HepG2 (cell line): ENCODE results near the gene UBE3B. TPM values are rescaled to one million over a fixed set of nuclear protein-coding genes. Genes with fewer than 3 reads are reported as not detected.
A peak's percentile ranks its signal among the peaks of the same experiment; 100 is the strongest.

Source experiments
- ATAC-seq: fragments of 200-7000 bp; cut with Tn5 transposase; 3 replicates; pipeline ENCODE4 v1.9.1; 2020; ENCODE audit warnings: mild to moderate bottlenecking, moderate library complexity
- BruUV-seq: library from RNA; stranded (reverse); fragments of 400-500 nt; replicated peaks from 2 replicates; lab custom pipeline; 2021; lab: Mats Ljungman, UMichigan
- CTCF ChIA-PET: fragments of 300-600 bp; formaldehyde crosslinking; extraction: SDS; loops from one replicate; lab custom pipeline; 2021; ENCODE audit warnings: low total read pairs, inconsistent platforms, low intra/inter-chr PET ratio; lab: Yijun Ruan, JAX
- POLR2A ChIA-PET: fragments of 350-600 bp; sonication (Branson Sonifier 250); formaldehyde crosslinking; loops from one replicate; lab custom pipeline; 2020; ENCODE audit warnings: antibody characterized with exemption, inconsistent platforms; lab: Yijun Ruan, JAX
- DNase-seq: peaks from one replicate; pipeline ENCODE4 v3.0.0-alpha.2; 2015; ENCODE audit warnings: low spot score
- FAIRE-seq: peaks from 3 replicates; lab custom pipeline; 2011; peaks lifted over from hg19 to GRCh38; lab: Jason Lieb, UNC
- H2AFZ ChIP-seq: one replicate; pipeline ENCODE4 v1.6.1; 2011; ENCODE audit warnings: low read length, inconsistent platforms
- H3K27ac ChIP-seq: fragments of 300-600 bp; 3 replicates; pipeline ENCODE4 v1.8.0; 2011; ENCODE audit warnings: mixed run types, mild to moderate bottlenecking, mixed read lengths, low read length, inconsistent platforms; ENCODE audit not compliant: insufficient read depth; ENCODE audit errors: extremely low read length
- H3K27me3 ChIP-seq, 2 experiments: fragments of 200-600 bp in 1 of 2; 2 replicates in 1 of 2; 3 replicates in 1 of 2; pipeline versions ENCODE4 v1.6.0 to v1.8.0; 2011; ENCODE audit warnings: low read length in 2 of 2, mild to moderate bottlenecking in 2 of 2, moderate library complexity in 2 of 2, inconsistent platforms in 1 of 2; ENCODE audit not compliant: insufficient read depth in 2 of 2, control insufficient read depth in 1 of 2
- H3K36me3 ChIP-seq, 2 experiments: fragments of 200-600 bp in 1 of 2; replicated peaks in 1 of 2; 2 replicates in 1 of 2; 3 replicates in 1 of 2; pipeline versions ENCODE4 v1.5.1 to v1.8.0; 2011; ENCODE audit warnings: low read length in 2 of 2, inconsistent platforms in 1 of 2; ENCODE audit not compliant: insufficient read depth in 2 of 2, control insufficient read depth in 1 of 2
- H3K4me1 ChIP-seq: 2 replicates; pipeline ENCODE4 v1.5.1; 2012; ENCODE audit warnings: low read length, inconsistent platforms; ENCODE audit not compliant: insufficient read depth
- H3K4me2 ChIP-seq: 2 replicates; pipeline ENCODE4 v1.6.0; 2011; ENCODE audit warnings: low read depth, low read length, inconsistent platforms
- H3K4me3 ChIP-seq, 3 experiments: fragments of 200-600 bp in 1 of 3; sonication (generic), shearing (Covaris generic) in 1 of 3; replicated peaks in 1 of 3; 2 replicates each; pipeline ENCODE4 v1.5.1; 2011 to 2016; ENCODE audit warnings: low read length in 3 of 3, inconsistent platforms in 2 of 3, low read depth in 2 of 3, mild to moderate bottlenecking in 2 of 3, control low read depth in 1 of 3, mixed read lengths in 1 of 3; ENCODE audit not compliant: insufficient read depth in 1 of 3
- H3K79me2 ChIP-seq: one replicate; pipeline ENCODE4 v1.6.1; 2011; ENCODE audit warnings: low read length, inconsistent platforms; ENCODE audit not compliant: insufficient read depth
- H3K9ac ChIP-seq: 2 replicates; pipeline ENCODE4 v1.6.0; 2011; ENCODE audit warnings: mild to moderate bottlenecking, low read depth, low read length, inconsistent platforms; ENCODE audit not compliant: insufficient read depth
- H3K9me3 ChIP-seq: 2 replicates; pipeline ENCODE4 v1.5.1; 2012; ENCODE audit warnings: mild to moderate bottlenecking, low read length
- H4K20me1 ChIP-seq: 2 replicates; pipeline ENCODE4 v1.6.0; 2011; ENCODE audit warnings: inconsistent platforms, mild to moderate bottlenecking, low read length, moderate library complexity; ENCODE audit not compliant: insufficient read depth
- MIER3 ChIP-seq: IDR thresholded peaks from 2 replicates; pipeline ENCODE4 v1.6.1; 2016; ENCODE audit warnings: missing compliant biosample characterization, borderline replicate concordance
- NFIC ChIP-seq: IDR thresholded peaks from 2 replicates; pipeline ENCODE4 v1.6.1; 2012; ENCODE audit warnings: mild to moderate bottlenecking, low read length, inconsistent platforms
- NR2F1 ChIP-seq, 2 experiments: fragments of 450-650 bp in 1 of 2; formaldehyde crosslinking in 1 of 2; IDR thresholded peaks; 2 replicates each; pipeline versions ENCODE4 v1.5.0 to v1.6.1; 2016 to 2020; ENCODE audit warnings: mild to moderate bottlenecking in 1 of 2, missing compliant biosample characterization in 1 of 2, missing genetic modification reagents in 1 of 2, moderate library complexity in 1 of 2
- PHF5A ChIP-seq: IDR thresholded peaks from one replicate; pipeline ENCODE4 v1.6.1; 2018; ENCODE audit warnings: low read depth, missing genetic modification reagents; ENCODE audit not compliant: unreplicated experiment
- SRSF1 ChIP-seq: fragments of 200-400 bp; formaldehyde crosslinking; optimal IDR thresholded peaks from 2 replicates; pipeline ENCODE3; 2017; ENCODE audit warnings: mild to moderate bottlenecking, low read depth, low read length, moderate library complexity
- TBL1XR1 ChIP-seq: fragments of 150-350 bp; IDR thresholded peaks from 2 replicates; pipeline ENCODE4 v1.6.1; 2014; ENCODE audit warnings: borderline replicate concordance, low read length; ENCODE audit not compliant: partially characterized antibody
- TEF ChIP-seq: sonication (generic); formaldehyde crosslinking; IDR thresholded peaks from 2 replicates; pipeline ENCODE4 v1.5.0; 2020; ENCODE audit warnings: missing genetic modification reagents
- TRIM22 ChIP-seq: fragments of 450-650 bp; IDR thresholded peaks from 2 replicates; pipeline ENCODE4 v1.6.1; 2017
- ZFP62 ChIP-seq: sonication (generic); formaldehyde crosslinking; IDR thresholded peaks from 2 replicates; pipeline ENCODE4 v1.4.0; 2020; ENCODE audit warnings: missing genetic modification reagents
- ZNF337 ChIP-seq: sonication (generic); formaldehyde crosslinking; IDR thresholded peaks from 2 replicates; pipeline ENCODE4 v1.5.1; 2020; ENCODE audit warnings: missing genetic modification reagents, low read depth, mild to moderate bottlenecking, borderline replicate concordance
- ZNF432 ChIP-seq: sonication (generic); formaldehyde crosslinking; IDR thresholded peaks from 2 replicates; pipeline ENCODE4 v1.5.0; 2020; ENCODE audit warnings: missing genetic modification reagents, mild to moderate bottlenecking, borderline replicate concordance
- ZNF510 ChIP-seq: sonication (generic); formaldehyde crosslinking; IDR thresholded peaks from 2 replicates; pipeline ENCODE4 v1.4.0; 2020; ENCODE audit warnings: low read depth, mild to moderate bottlenecking, missing genetic modification reagents
- ZNF543 ChIP-seq: sonication (generic); formaldehyde crosslinking; IDR thresholded peaks from 2 replicates; pipeline ENCODE4 v1.4.0; 2020; ENCODE audit warnings: mild to moderate bottlenecking, missing genetic modification reagents
- ZNF567 ChIP-seq: sonication (generic); formaldehyde crosslinking; IDR thresholded peaks from 2 replicates; pipeline ENCODE4 v1.8.1; 2023; ENCODE audit warnings: mild to moderate bottlenecking, missing genetic modification reagents, borderline replicate concordance
- ZNF784 ChIP-seq: sonication (generic); formaldehyde crosslinking; IDR thresholded peaks from 2 replicates; pipeline ENCODE4 v1.5.1; 2020; ENCODE audit warnings: missing genetic modification reagents, mild to moderate bottlenecking, borderline replicate concordance
- WGBS: methylation state at CpG from one replicate; pipeline ENCODE4 v1.1.6; 2017; ENCODE audit warnings: low lambda C conversion rate; 5-methylcytosine and 5-hydroxymethylcytosine counted together
- in situ Hi-C: cut with HindIII; loops from 2 replicates; pipeline ENCODE4 v1.10.0; 2017; ENCODE audit warnings: low pct_unique_long_range_greater_than_20kb; ENCODE audit not compliant: extremely low pct_ligation_motif_present
- intact Hi-C: fragments of 100-400 bp; cut with micrococcal nuclease; formaldehyde crosslinking; loops from one replicate; pipeline ENCODE4 v1.10.0; 2022; ENCODE audit not compliant: unreplicated experiment
- polyA plus RNA-seq, 8 experiments: library from polyadenylated mRNA; depleted of rRNA in 3 of 8; stranded (reverse) in 7 of 8; unstranded in 1 of 8; fragments of >200 nt; fragmentation: Illumina TruSeq in 4 of 8; extraction: Trizol in 4 of 8; gene quantifications; 2 replicates each; pipeline versions ENCODE4 v1.2.1 to v1.2.3, GENCODE V29; 2011 to 2016; ENCODE audit warnings: low read depth in 4 of 8, missing spikeins in 1 of 8, mixed read lengths in 1 of 8; ENCODE audit not compliant: insufficient read depth in 1 of 8
- total RNA-seq, 5 experiments: library from RNA; depleted of rRNA; stranded (reverse); fragments of >200 nt; fragmentation: Illumina TruSeq; extraction: Trizol; gene quantifications; 2 replicates each; pipeline ENCODE4 v1.2.3, GENCODE V29; 2016; ENCODE audit warnings: low read depth in 1 of 5

Gene UBE3B
- total and polyA plus RNA-seq, 2 of the 13 experiments (the other 11 are each of a cell fraction or from before 2014, with no cell fraction given): 22.7 to 25.3 TPM

GRCh38 chr12:109573029-109573913 is 95.8 kb downstream of the UBE3B start, which contains the start of the genes MMAB and MVK (continued):
- TF ChIP-seq ZNF432 (CRISPR knock-in tag): no peak
- no peak for TF ChIP-seq TEF (CRISPR knock-in tag)
- TF ChIP-seq PHF5A (CRISPR knock-in tag): no peak
- TF ChIP-seq TRIM22: no peak
- no peak for TF ChIP-seq NFIC
- no peak for TF ChIP-seq TBL1XR1

- Histone ChIP-seq H3K27me3 (no peaks in the 10 kb centered on the region), H3K79me2 (peaks cover 39% of the 10 kb centered on the region), H3K27ac (peak overlapping the region; percentile 68), H3K9ac (peak overlapping the region; percentile 82), H2AFZ (no peak overlapping the region), H3K4me3 (peak overlapping the region; percentile 57 to 79 (median 68)), H3K4me2 (peak overlapping the region; percentile 69), H3K4me1 (peaks cover 77% of the 10 kb centered on the region), H4K20me1 (no peaks in the 10 kb centered on the region), H3K9me3 (no peaks in the 10 kb centered on the region), H3K36me3 (peaks cover 10 to 51% of the 10 kb centered on the region in 2 experiments)
- FAIRE-seq: no peak
- ATAC-seq: no peak
- 0% methylated on average over 7 of the region's 13 CpGs for WGBS
- DNase-seq: no peak
- in situ Hi-C loops (no loop called here), intact Hi-C loops (no loop called here)
- BruUV-seq: no TSS peak
- POLR2A ChIA-PET: interaction anchor here (0.6 to 2.6 kb wide), 16 partner anchors 9 to 293 kb away, joined by 3 to 31 read pairs (median 3); no protein-coding TSS in a partner anchor
- CTCF ChIA-PET: no interaction called here
- 0 out of 2 replicates have a peak, but pooled peaks have one; percentile 2 for TF ChIP-seq ZNF543 (CRISPR knock-in tag)
- no peak for TF ChIP-seq ZFP62 (CRISPR knock-in tag)
- no peak for TF ChIP-seq ZNF567 (CRISPR knock-in tag)
- no peak for TF ChIP-seq NR2F1 (CRISPR knock-in tag; IDR thresholded peaks at IDR 0.05)
- TF ChIP-seq SRSF1: no peak
- no peak for TF ChIP-seq MIER3 (CRISPR knock-in tag)
- TF ChIP-seq ZNF784: 0 out of 2 replicates have a peak, but pooled peaks have one; percentile 12
- TF ChIP-seq ZNF337 (CRISPR knock-in tag): 0 out of 2 replicates have a peak, but pooled peaks have one; percentile 8
- TF ChIP-seq ZNF510 (CRISPR knock-in tag): no peak
Observed at GRCh38 chr12:109573914-109574244, 96.4 kb downstream of the UBE3B start.
